HG03521 (cell line): ENCODE measurements around the gene OR6V1.
"Not testable (repeated sequence)": the region's sequence is repeated elsewhere in the genome, so short reads cannot be mapped to it uniquely, and the experiment has no call there.

Experiments used
- ATAC-seq: cut with Tn5 transposase; IDR thresholded peaks from one replicate; pipeline ENCODE4 v1.9.1; 2021; ENCODE audit warnings: mild to moderate bottlenecking, moderate library complexity; ENCODE audit not compliant: unreplicated experiment

Gene OR6V1

GRCh38 chr7:143042159-143042789, 9.9 kb upstream of the OR6V1 start:
- no peak for ATAC-seq

GRCh38 chr7:143042790-143043271, 9.3 kb upstream of the OR6V1 start:
- no peak for ATAC-seq

GRCh38 chr7:143043391-143043790, 8.8 kb upstream of the OR6V1 start:
- no peak for ATAC-seq

GRCh38 chr7:143046426-143046851, 5.7 kb upstream of the OR6V1 start:
- ATAC-seq, result no peak

- no peak for ATAC-seq
Observed at GRCh38 chr7:143047326-143047725, 4.8 kb upstream of the OR6V1 start.

- ATAC-seq, result no peak
Observed at GRCh38 chr7:143048827-143049226, 3.3 kb upstream of the OR6V1 start.

GRCh38 chr7:143049362-143049761, 2.8 kb upstream of the OR6V1 start:
- no peak for ATAC-seq

GRCh38 chr7:143050931-143051330, 1.2 kb upstream of the OR6V1 start:
- ATAC-seq, result no peak

GRCh38 chr7:143054621-143055020, 2.5 kb downstream of the OR6V1 start:
- no peak for ATAC-seq

GRCh38 chr7:143055754-143056153, 3.6 kb downstream of the OR6V1 start:
- no peak for ATAC-seq

- no peak for ATAC-seq
Observed at GRCh38 chr7:143063741-143064140, 11.6 kb downstream of the OR6V1 start.

- ATAC-seq, result no peak
Observed at GRCh38 chr7:143068446-143068845, 16.3 kb downstream of the OR6V1 start.

GRCh38 chr7:143069912-143070500, 17.9 kb downstream of the OR6V1 start:
- ATAC-seq, result no peak

GRCh38 chr7:143073556-143073955, 21.4 kb downstream of the OR6V1 start:
- ATAC-seq, result no peak

- ATAC-seq, result no peak
Observed at GRCh38 chr7:143074141-143074540, 22.0 kb downstream of the OR6V1 start.

GRCh38 chr7:143085109-143085508, 33.0 kb downstream of the OR6V1 start:
- ATAC-seq, result no peak

- ATAC-seq, result not testable (repeated sequence)
Observed at GRCh38 chr7:143085610-143086009, 33.5 kb downstream of the OR6V1 start.

- ATAC-seq, result not testable (repeated sequence)
Observed at GRCh38 chr7:143088549-143089231, 36.5 kb downstream of the OR6V1 start.

- ATAC-seq, result no peak
Observed at GRCh38 chr7:143096146-143096545, 44.0 kb downstream of the OR6V1 start.

- ATAC-seq, result not testable (repeated sequence)
Observed at GRCh38 chr7:143099579-143099978, 47.4 kb downstream of the OR6V1 start.
